ENCODE measurements around the gene PPIF.

GRCh38 chr10:79339266-79339665, 8.0 kb upstream of the PPIF start:
- no peak for TF ChIP-seq CTCF (IDR thresholded peaks at IDR 0.05; ENCODE audit: low read depth, low read length)
- no peak for TF ChIP-seq EZH2phosphoT487 (IDR thresholded peaks at IDR 0.05; ENCODE audit: low read depth)

All from OCI-LY3 (cell line).